CD4-positive, alpha-beta T cell treated with Interleukin-2 at 100 ng/mL for 4 hours (primary cell): Measurements from ENCODE around the gene ZNF236.
"Not testable (repeated sequence)": the region's sequence is repeated elsewhere in the genome, so short reads cannot be mapped to it uniquely, and the experiment has no call there.

Experiments used
- DNase-seq: peaks from one replicate; pipeline ENCODE4 v3.0.0-alpha.2; 2020; ENCODE audit warnings: low spot score

The ZNF236 gene

GRCh38 chr18:77005651-77006195 is 183.4 kb downstream of the ZNF236 start:
- DNase-seq, result no peak

DNA sequence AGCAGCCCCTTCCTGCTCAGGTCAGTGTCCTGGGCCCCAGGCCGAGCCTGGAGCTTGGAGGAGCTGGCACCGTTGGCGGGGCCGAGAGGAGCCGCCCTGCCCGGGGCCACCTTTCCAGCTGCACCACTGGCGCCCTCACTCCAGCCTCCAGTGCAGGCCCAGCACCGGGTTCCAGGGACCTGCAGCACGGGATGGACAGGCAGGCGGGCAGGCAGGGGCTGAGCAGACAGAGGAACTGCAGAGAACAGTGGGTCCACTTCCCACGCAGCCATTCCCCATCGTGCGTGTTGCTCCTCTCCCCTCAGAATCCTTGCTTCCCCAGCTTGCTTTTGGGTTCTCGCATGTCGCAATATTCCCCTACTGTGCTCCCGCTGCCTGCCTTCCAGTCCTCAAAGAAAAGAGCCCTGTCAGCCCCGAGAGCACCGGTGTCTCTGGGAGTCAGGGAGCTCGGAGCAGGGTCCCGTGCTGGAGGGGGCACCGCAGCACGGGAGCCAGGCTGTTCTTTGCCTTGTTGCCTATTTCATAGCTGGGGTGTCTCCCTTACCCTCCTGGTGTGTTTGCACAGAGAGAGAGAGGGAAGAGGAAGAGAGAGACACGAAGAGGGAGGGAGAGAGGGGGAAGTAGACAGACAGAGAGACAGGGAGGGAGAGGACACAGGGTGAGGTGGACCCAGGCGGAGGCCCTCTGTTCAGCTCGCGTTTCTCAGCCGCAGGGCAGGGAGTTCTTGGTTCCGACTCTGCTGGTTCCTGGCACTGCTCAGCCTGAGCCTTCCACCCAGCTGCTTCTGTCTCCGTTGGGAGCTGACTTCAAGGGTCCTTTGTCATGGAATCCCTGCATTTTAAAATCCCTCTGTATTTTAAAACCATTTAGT is 184.2 kb downstream of the ZNF236 start:
- DNase-seq, result no peak

DNA sequence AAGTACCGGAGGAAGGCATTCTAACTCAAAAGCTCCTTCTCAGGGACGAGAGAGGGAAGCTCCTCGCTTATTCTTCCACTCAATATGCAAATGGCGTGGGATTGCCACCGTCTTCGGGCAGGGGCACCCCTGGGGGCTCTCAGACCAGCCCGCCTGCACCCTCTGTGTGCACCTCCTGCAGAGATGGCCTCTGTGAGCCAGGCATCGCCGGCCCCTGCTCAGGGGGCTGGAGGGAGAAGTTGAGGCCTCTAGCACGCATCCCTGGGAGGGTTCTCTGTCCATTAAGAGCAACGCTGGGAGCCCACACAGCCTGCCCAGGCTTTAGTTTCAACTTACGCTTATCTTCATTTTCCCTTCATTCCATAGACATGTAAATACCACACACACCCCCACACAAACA is 184.9 kb downstream of the ZNF236 start:
- DNase-seq, result no peak

- DNase-seq, result no peak
Observed at GRCh38 chr18:77008006-77008405, 185.6 kb downstream of the ZNF236 start.

DNA sequence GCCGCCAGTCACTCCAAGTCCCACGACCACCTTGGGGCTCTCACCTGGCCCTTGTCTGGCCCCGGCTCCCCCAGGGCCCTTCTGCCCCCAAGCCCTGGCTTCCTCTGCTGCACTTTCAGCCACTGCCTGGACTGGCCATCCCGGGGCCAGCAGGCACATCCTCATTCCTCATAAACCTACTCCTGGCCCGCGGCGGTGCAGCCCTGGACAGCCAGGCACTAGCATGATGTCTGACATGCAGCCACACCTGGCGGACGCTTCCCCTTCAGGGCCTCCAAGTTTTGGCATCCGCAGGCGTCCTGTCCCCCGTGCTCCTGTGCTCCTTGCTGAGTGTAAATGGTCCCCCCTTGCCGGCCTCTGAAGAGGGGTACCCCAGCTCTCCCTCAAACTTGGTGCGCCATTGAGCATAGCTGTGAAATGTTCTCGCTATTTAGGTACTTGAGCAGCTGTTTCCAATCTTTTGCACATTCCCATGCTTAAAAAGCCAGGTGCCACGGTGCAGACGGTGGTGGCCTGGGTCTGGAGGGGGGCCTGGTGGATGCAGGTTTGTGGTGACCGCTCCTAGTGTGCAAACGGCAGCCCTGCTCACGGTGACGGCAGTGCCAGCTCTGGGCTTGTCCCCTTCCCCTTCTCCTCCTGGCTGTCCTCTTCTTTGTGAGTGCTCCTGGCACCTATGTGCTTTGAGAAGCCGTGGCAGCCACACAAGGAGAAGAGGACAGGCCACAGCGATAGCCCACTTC is 186.4 kb downstream of the ZNF236 start:
- DNase-seq, result no peak

DNA sequence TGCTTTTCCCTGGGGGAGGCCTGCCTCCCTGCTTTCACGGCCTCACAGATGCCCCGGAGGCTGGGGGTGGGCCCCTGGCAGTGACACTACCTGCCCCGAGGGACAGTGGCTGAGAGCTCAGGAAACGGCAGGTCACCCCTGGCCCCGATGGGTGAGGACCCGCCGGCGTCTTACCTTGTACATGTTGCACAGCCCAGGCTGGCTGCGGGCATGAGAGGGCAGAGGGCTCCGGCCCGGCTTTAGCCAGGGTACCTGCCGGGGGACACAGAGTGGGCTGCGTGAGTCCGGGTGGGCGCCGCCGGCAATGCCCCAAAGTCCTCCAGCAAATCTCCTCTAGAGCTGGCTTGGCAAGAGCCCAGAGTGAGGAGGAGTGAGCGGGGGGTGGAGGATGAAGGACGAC is 187.3 kb downstream of the ZNF236 start:
- DNase-seq, result no peak

DNA sequence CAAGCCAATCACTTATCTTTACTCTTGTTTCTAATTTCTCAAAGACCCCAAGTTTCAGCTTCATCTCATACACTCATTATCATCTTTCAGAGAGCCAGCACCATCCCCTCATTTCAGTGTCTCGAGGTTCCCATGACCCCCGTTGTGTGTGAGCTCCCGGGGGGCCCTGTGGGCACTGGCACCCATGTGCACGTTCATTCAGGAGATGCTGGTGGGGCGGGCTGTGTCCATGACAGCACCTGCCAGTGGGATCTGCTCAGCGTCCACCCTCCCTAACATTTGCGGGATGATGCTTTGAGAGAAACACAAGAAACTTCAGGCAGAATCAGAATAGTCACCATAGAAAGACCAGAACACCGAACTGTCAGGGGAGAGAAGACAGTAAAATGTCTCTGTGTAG is 189.8 kb downstream of the ZNF236 start:
- DNase-seq, result no peak

DNA sequence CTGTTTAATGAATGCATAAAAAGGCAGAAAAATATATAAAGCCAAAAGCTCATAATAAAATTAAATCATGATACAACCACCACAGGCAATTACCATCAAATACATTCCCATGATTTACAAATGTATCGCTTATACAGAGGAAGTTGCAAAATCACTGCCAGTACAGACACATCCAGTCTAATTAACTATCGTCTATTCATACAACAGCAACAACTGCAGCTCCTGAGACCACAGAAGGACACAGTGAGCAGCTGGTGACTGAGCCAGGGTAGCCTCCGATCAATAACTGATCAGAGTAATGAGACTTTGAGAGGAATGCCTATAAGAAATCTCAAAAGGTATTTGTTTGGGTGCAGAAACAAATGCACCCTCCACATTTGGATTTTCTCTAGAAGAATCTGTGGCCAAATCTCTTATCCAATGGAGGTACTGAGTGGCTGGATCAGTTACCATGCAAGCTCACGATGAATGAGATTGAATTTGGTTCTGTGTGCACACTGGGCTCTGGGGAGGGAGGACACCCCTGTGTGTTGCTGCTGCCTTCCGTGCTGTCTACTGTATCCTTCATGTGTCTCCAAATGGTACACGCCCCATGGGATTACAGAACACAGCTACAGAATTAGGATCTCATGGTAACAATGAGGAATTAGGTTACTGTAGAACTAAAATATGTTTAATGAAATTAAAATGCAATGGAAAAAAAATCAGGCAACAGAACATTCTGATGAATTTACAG is 190.6 kb downstream of the ZNF236 start:
- DNase-seq, result no peak

- DNase-seq, result no peak
Observed at GRCh38 chr18:77013811-77014521, 191.6 kb downstream of the ZNF236 start.

GRCh38 chr18:77014538-77014937 is 192.2 kb downstream of the ZNF236 start:
- no peak for DNase-seq

DNA sequence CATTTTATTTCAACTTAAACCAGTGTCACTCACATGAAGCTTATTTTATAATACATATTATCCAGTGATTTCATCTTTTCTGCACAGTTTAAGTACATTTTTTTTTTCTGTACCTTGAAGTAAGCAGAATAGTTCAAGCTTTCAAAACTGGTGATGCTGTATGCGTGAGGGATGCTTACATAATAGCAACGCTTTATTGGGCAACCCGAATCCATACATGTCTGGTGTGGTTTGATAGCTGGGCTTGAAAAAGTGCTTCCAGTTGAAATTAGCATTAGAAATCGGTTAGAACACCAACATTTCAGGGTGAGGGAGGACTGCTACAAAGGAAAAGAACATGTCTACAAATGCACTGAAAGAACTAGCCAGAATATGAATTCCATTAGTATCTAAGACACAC is 192.8 kb downstream of the ZNF236 start:
- no peak for DNase-seq

DNA sequence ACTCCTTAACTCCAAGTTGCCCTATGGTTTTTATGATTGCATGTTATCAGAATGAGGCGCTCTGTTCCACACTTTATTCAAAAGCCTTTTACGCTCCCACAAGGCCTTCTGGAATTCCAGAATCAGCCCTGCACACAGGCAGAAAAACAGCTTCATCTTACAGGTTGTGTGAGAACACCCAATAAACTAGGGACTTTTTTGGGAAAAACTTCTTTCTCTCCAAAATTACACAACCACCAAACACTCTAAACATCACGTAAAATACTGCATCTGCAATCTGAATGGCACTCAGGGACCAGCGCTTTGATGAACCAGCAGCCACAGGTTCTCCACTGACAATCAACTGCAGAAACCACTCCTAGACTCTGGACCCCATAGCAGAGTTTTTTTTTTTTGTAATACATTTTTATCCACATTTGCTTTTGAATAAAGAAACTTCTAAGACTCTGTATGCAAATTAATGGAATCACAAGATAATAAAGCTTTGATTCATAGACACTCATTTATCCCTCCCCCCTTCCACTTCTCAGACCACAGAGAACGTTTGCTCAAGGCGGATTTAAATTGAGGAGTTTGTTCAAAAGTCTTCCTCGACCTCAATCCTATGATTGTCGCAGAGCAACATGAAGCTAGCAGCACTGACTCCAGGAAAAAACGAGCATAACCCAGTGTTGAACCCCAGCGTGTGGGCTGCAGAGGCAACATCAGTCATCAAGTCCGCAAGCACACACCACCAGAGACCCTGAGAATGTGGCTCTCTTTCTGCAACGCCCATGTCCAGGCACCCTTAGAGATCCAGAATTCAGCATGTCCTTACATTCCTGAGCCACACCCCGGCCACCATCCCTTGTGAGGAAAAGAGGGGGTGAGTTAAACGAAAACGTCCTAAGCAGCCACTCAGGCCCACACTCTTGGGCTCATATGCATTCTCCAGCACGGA is 193.7 kb downstream of the ZNF236 start:
- no peak for DNase-seq

DNA sequence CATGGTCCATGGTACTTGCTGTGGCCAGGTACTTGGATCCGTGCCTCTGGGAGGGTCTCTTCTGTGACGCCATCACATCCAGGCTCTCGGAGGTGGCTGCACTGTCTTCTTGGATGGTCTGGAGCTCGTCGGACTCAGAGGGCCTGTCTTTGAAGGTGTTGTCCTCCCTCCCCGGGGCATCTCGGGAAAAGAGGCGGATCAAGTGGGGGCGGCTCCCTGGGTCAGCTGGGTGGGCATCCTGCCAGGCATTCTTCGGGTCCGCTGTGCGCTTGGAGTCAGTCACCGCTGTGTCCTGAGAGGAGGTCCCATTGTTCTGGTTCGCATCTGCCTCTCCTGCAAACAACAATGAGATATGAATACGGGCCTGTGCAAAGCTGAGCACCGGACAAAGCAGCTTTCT is 194.6 kb downstream of the ZNF236 start:
- no peak for DNase-seq

DNA sequence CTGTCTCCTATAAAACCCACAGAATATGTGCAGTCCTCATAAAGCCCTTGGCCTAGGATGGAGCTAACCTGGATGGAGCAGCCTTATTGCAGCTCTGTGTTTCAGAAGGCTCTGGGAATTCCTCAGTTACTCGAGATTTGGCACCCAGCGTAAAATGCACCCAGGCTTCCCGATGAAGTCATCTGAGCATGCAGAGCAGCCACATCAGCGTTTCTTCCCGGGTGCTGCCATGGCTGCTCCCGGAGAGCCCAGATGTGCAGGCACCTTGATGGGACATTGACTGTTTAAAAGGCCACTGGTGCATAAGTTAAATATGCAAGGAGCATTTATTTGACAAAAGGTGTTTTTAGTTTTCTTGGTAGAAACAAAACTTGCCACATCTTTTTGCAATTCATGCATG is 195.0 kb downstream of the ZNF236 start:
- no peak for DNase-seq

- DNase-seq, result not testable (repeated sequence)
Observed at GRCh38 chr18:77018650-77019049, 196.3 kb downstream of the ZNF236 start.

DNA sequence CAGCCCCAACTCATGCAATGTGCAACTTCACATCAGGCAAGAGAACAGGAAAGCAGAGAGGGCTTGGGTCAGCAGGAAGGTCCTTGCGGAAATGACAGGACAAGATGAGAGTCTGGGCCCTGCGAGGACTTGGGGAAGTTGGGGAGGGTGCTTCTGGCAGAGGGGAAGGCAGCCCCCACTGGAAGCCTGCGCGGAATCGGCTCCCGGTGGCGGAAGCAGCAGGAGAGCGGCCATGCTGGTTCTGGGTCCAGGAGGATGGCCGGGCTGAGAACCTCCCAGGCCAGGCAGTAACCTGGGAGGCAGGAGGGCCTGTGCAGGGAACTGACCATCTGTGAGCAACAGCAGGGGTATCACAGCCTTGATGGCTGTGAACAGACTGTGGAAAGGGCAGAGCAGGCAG is 197.3 kb downstream of the ZNF236 start:
- no peak for DNase-seq
